ENCODE measurements around the gene BTLA.

BTLA gene

DNA sequence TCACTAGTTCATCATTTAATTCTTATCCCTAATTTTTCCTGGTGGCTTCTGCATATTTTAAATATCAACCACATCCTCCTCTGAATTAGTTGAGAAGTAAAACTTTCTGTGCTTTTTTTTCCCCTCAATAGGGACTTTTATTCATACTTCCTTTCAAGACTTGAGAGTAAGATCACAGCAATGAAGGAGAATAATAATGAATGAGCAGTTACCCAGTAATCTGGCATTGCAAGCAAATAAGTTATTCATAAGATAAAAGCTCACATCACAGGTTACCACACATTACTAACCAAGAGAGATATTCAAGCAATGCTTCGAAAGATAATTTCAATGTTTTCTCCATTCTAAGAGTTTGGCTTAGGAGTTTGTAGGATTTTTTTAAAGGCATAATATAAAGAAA, 50.3 kb downstream of the BTLA start:
- CTCF ChIA-PET = no interaction called here
- no peaks in the 10 kb centered on the region for H3K36me3 ChIP-seq (ENCODE audit: control insufficient read depth in 2 of 2, insufficient read depth in 1 of 2, low read length in 2 of 2)
- no peaks in the 10 kb centered on the region for H3K9me3 ChIP-seq (ENCODE audit: control insufficient read depth, insufficient read depth, low read depth, low read length)
- H3K4me1 ChIP-seq (ENCODE audit: control insufficient read depth, insufficient read depth, low read length) = no peaks in the 10 kb centered on the region
- POLR2A ChIA-PET = no interaction called here
- H3K27ac ChIP-seq (ENCODE audit: extremely low read depth, low read depth, low read length) = no peak overlapping the region
- no peak for TF ChIP-seq ZNF174 (tag by site-specific recombination; IDR thresholded peaks at IDR 0.05)
- no peak for TF ChIP-seq HOXC10 (CRISPR knock-in tag; IDR thresholded peaks at IDR 0.05)
- TF ChIP-seq, protein P1, sequence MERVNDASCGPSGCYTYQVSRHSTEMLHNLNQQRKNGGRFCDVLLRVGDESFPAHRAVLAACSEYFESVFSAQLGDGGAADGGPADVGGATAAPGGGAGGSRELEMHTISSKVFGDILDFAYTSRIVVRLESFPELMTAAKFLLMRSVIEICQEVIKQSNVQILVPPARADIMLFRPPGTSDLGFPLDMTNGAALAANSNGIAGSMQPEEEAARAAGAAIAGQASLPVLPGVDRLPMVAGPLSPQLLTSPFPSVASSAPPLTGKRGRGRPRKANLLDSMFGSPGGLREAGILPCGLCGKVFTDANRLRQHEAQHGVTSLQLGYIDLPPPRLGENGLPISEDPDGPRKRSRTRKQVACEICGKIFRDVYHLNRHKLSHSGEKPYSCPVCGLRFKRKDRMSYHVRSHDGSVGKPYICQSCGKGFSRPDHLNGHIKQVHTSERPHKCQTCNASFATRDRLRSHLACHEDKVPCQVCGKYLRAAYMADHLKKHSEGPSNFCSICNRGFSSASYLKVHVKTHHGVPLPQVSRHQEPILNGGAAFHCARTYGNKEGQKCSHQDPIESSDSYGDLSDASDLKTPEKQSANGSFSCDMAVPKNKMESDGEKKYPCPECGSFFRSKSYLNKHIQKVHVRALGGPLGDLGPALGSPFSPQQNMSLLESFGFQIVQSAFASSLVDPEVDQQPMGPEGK (tag by site-specific recombination; IDR thresholded peaks at IDR 0.05) = no peak
- TF ChIP-seq, protein P2, sequence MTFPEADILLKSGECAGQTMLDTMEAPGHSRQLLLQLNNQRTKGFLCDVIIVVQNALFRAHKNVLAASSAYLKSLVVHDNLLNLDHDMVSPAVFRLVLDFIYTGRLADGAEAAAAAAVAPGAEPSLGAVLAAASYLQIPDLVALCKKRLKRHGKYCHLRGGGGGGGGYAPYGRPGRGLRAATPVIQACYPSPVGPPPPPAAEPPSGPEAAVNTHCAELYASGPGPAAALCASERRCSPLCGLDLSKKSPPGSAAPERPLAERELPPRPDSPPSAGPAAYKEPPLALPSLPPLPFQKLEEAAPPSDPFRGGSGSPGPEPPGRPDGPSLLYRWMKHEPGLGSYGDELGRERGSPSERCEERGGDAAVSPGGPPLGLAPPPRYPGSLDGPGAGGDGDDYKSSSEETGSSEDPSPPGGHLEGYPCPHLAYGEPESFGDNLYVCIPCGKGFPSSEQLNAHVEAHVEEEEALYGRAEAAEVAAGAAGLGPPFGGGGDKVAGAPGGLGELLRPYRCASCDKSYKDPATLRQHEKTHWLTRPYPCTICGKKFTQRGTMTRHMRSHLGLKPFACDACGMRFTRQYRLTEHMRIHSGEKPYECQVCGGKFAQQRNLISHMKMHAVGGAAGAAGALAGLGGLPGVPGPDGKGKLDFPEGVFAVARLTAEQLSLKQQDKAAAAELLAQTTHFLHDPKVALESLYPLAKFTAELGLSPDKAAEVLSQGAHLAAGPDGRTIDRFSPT (tag by site-specific recombination; IDR thresholded peaks at IDR 0.05) = no peak
- no peak for TF ChIP-seq ZNF248 (tag by site-specific recombination; IDR thresholded peaks at IDR 0.05)
- TF ChIP-seq, protein P3, sequence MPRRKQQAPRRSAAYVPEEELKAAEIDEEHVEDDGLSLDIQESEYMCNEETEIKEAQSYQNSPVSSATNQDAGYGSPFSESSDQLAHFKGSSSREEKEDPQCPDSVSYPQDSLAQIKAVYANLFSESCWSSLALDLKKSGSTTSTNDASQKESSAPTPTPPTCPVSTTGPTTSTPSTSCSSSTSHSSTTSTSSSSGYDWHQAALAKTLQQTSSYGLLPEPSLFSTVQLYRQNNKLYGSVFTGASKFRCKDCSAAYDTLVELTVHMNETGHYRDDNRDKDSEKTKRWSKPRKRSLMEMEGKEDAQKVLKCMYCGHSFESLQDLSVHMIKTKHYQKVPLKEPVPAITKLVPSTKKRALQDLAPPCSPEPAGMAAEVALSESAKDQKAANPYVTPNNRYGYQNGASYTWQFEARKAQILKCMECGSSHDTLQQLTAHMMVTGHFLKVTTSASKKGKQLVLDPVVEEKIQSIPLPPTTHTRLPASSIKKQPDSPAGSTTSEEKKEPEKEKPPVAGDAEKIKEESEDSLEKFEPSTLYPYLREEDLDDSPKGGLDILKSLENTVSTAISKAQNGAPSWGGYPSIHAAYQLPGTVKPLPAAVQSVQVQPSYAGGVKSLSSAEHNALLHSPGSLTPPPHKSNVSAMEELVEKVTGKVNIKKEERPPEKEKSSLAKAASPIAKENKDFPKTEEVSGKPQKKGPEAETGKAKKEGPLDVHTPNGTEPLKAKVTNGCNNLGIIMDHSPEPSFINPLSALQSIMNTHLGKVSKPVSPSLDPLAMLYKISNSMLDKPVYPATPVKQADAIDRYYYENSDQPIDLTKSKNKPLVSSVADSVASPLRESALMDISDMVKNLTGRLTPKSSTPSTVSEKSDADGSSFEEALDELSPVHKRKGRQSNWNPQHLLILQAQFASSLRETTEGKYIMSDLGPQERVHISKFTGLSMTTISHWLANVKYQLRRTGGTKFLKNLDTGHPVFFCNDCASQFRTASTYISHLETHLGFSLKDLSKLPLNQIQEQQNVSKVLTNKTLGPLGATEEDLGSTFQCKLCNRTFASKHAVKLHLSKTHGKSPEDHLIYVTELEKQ (tag by site-specific recombination; IDR thresholded peaks at IDR 0.05; ENCODE audit: borderline replicate concordance) = no peak
- TF ChIP-seq SCRT1 (tag by site-specific recombination; IDR thresholded peaks at IDR 0.05; ENCODE audit: borderline replicate concordance) = no peak
- no peak for TF ChIP-seq ZNF19 (tag by site-specific recombination; IDR thresholded peaks at IDR 0.05; ENCODE audit: low read depth)
- TF ChIP-seq ZNF701 (tag by site-specific recombination; IDR thresholded peaks at IDR 0.05) = no peak
- no peak for TF ChIP-seq ZEB2 (tag by site-specific recombination; IDR thresholded peaks at IDR 0.05)
- TF ChIP-seq ZNF202 (tag by site-specific recombination; IDR thresholded peaks at IDR 0.05; ENCODE audit: borderline replicate concordance) = no peak
- TF ChIP-seq ZNF555 (tag by site-specific recombination; conservative IDR thresholded peaks at IDR 0.05) = no peak
- no peak for TF ChIP-seq SP2 (tag by site-specific recombination; IDR thresholded peaks at IDR 0.05)
- TF ChIP-seq, protein P4, sequence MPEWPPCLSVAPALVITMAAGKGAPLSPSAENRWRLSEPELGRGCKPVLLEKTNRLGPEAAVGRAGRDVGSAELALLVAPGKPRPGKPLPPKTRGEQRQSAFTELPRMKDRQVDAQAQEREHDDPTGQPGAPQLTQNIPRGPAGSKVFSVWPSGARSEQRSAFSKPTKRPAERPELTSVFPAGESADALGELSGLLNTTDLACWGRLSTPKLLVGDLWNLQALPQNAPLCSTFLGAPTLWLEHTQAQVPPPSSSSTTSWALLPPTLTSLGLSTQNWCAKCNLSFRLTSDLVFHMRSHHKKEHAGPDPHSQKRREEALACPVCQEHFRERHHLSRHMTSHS (tag by site-specific recombination; IDR thresholded peaks at IDR 0.05) = no peak
- H3K4me3 ChIP-seq (ENCODE audit: low read depth, low read length) = no peak overlapping the region

DNA sequence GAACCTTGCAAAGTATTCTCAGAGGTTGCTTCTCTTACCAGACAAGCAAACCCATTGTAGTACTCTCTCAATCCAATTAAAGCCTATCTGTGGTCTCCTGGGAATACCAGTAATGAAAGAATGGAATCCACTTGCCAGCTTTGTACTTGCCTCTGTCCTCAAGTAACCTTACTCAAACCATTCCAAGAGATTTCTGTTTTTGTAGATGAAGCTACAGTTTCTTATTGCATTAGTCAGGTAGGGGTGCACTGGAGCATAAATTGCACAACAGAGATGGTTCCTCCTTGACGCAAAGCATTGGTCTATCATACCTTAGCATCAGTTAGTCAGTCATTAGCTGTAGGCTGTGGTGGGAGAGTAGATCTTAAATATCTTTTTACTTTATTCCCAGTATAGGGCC, 52.9 kb downstream of the BTLA start:
- Histone ChIP-seq H3K9me3 (ENCODE audit: control insufficient read depth, insufficient read depth, low read depth, low read length) (no peaks in the 10 kb centered on the region), H3K4me1 (ENCODE audit: control insufficient read depth, insufficient read depth, low read length) (no peaks in the 10 kb centered on the region), H3K4me3 (ENCODE audit: low read depth, low read length) (no peak overlapping the region), H3K27ac (ENCODE audit: extremely low read depth, low read depth, low read length) (no peak overlapping the region), H3K36me3 (ENCODE audit: control insufficient read depth in 2 of 2, insufficient read depth in 1 of 2, low read length in 2 of 2) (no peaks in the 10 kb centered on the region)
- ChIA-PET POLR2A (no interaction called here), CTCF (interaction anchor here (0.6 kb wide), 1 partner anchor 116 kb away, joined by 3 read pairs; no protein-coding TSS in a partner anchor)
- TF ChIP-seq SCRT2 (tag by site-specific recombination; IDR thresholded peaks at IDR 0.05) (no peak), GLI4 (tag by site-specific recombination; IDR thresholded peaks at IDR 0.05) (no peak), ZNF677 (tag by site-specific recombination; IDR thresholded peaks at IDR 0.05) (no peak), SETDB1 (IDR thresholded peaks at IDR 0.05; ENCODE audit: insufficient read length, low read length) (no peak), ZNF623 (tag by site-specific recombination; IDR thresholded peaks at IDR 0.05) (no peak)
- TF ChIP-seq, protein P5, sequence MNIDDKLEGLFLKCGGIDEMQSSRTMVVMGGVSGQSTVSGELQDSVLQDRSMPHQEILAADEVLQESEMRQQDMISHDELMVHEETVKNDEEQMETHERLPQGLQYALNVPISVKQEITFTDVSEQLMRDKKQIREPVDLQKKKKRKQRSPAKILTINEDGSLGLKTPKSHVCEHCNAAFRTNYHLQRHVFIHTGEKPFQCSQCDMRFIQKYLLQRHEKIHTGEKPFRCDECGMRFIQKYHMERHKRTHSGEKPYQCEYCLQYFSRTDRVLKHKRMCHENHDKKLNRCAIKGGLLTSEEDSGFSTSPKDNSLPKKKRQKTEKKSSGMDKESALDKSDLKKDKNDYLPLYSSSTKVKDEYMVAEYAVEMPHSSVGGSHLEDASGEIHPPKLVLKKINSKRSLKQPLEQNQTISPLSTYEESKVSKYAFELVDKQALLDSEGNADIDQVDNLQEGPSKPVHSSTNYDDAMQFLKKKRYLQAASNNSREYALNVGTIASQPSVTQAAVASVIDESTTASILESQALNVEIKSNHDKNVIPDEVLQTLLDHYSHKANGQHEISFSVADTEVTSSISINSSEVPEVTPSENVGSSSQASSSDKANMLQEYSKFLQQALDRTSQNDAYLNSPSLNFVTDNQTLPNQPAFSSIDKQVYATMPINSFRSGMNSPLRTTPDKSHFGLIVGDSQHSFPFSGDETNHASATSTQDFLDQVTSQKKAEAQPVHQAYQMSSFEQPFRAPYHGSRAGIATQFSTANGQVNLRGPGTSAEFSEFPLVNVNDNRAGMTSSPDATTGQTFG (tag by site-specific recombination; IDR thresholded peaks at IDR 0.05; ENCODE audit: borderline replicate concordance) = no peak
- TF ChIP-seq, protein P6, sequence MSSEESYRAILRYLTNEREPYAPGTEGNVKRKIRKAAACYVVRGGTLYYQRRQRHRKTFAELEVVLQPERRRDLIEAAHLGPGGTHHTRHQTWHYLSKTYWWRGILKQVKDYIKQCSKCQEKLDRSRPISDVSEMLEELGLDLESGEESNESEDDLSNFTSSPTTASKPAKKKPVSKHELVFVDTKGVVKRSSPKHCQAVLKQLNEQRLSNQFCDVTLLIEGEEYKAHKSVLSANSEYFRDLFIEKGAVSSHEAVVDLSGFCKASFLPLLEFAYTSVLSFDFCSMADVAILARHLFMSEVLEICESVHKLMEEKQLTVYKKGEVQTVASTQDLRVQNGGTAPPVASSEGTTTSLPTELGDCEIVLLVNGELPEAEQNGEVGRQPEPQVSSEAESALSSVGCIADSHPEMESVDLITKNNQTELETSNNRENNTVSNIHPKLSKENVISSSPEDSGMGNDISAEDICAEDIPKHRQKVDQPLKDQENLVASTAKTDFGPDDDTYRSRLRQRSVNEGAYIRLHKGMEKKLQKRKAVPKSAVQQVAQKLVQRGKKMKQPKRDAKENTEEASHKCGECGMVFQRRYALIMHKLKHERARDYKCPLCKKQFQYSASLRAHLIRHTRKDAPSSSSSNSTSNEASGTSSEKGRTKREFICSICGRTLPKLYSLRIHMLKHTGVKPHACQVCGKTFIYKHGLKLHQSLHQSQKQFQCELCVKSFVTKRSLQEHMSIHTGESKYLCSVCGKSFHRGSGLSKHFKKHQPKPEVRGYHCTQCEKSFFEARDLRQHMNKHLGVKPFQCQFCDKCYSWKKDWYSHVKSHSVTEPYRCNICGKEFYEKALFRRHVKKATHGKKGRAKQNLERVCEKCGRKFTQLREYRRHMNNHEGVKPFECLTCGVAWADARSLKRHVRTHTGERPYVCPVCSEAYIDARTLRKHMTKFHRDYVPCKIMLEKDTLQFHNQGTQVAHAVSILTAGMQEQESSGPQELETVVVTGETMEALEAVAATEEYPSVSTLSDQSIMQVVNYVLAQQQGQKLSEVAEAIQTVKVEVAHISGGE (tag by site-specific recombination; conservative IDR thresholded peaks at IDR 0.05; ENCODE audit: low read depth) = no peak
